ENCODE data around the gene ATP7A. TPM values are rescaled to one million over a fixed set of nuclear protein-coding genes. Genes with fewer than 3 reads are reported as not detected.

Gene ATP7A
- total RNA-seq, 1 donor from 2014 or later: 9.0 TPM

Other genes with a start within 250 kb of the ATP7A start
- 75.0 and 79.2 TPM in 2 replicates for gene ATRX, start 124.5 kb upstream of the ATP7A start, total RNA-seq
- gene MAGT1, start 15.3 kb upstream of the ATP7A start, total RNA-seq: 61.1 and 64.2 TPM in 2 replicates
- gene COX7B, start 11.2 kb upstream of the ATP7A start, total RNA-seq: 275 and 276 TPM in 2 replicates
- gene PGAM4, start 58.9 kb downstream of the ATP7A start, total RNA-seq: 0.57 TPM in 1 of 2 replicates, not detected in the other
- 986 and 1,004 TPM in 2 replicates for gene PGK1, start 193.6 kb downstream of the ATP7A start, total RNA-seq
- 23.0 TPM in 2 replicates for gene TAF9B, start 229.0 kb downstream of the ATP7A start, total RNA-seq

All from T-helper 2 cell treated with Interferon-gamma antibody and Interleukin-4, amounts not matched to agents 100 ng/mL and 5 ng/mL, for 36 hours (primary cell).